Naive thymus-derived CD8-positive, alpha-beta T cell (primary cell): ENCODE data around the gene TNK2. TPM values are rescaled to one million over a fixed set of nuclear protein-coding genes. Genes with fewer than 3 reads are reported as not detected.
A peak's percentile ranks its signal among the peaks of the same experiment; 100 is the strongest.
"Not testable (repeated sequence)": the region's sequence is repeated elsewhere in the genome, so short reads cannot be mapped to it uniquely, and the experiment has no call there.

Source experiments
- ATAC-seq, 2 donors: fragments of 150-1000 bp; cut with Tn5 transposase in 1 of 2; sonication (Bioruptor Pico), chemical (Tn5 transposase) in 1 of 2; 1 replicate in 1 of 2; 2 replicates in 1 of 2; pipeline ENCODE4 v1.10.0; 2021; ENCODE audit warnings: mild to moderate bottlenecking in 2 of 2, moderate library complexity in 2 of 2
- POLR2A ChIA-PET: fragments of 350-600 bp; sonication (Branson Sonifier 250); formaldehyde crosslinking; loops from one replicate; lab custom pipeline; 2021; ENCODE audit warnings: antibody characterized with exemption; lab: Charles Lee
- DNase-seq, 10 donors: peaks; one replicate each; pipeline versions ENCODE4 v3.0.0 to v3.0.0-alpha.2; 2020 to 2022
- H3K27ac Mint-ChIP-seq, 10 donors: one replicate each; pipeline ENCODE4 v1.8.0; 2020 to 2022; ENCODE audit warnings: mild to moderate bottlenecking in 10 of 10, mixed read lengths in 10 of 10, moderate library complexity in 4 of 10, inconsistent platforms in 1 of 10
- H3K27me3 Mint-ChIP-seq, 5 donors: one replicate each; pipeline ENCODE4 v1.8.0; 2021 to 2022; ENCODE audit warnings: mixed read lengths in 5 of 5
- H3K36me3 Mint-ChIP-seq, 3 donors: one replicate each; pipeline ENCODE4 v1.8.0; 2020 to 2022; ENCODE audit warnings: mixed read lengths in 3 of 3, mild to moderate bottlenecking in 2 of 3, inconsistent platforms in 1 of 3
- H3K4me1 Mint-ChIP-seq, 4 donors: one replicate each; pipeline ENCODE4 v1.8.0; 2021 to 2022; ENCODE audit warnings: mixed read lengths in 4 of 4
- H3K4me3 Mint-ChIP-seq, 10 donors: one replicate each; pipeline ENCODE4 v1.8.0; 2020 to 2022; ENCODE audit warnings: mild to moderate bottlenecking in 10 of 10, mixed read lengths in 10 of 10, moderate library complexity in 6 of 10, inconsistent platforms in 1 of 10
- H3K9me3 Mint-ChIP-seq, 9 donors: one replicate each; pipeline ENCODE4 v1.8.0; 2020 to 2022; ENCODE audit warnings: mixed read lengths in 9 of 9, mild to moderate bottlenecking in 3 of 9, inconsistent platforms in 1 of 9, moderate library complexity in 1 of 9
- polyA plus RNA-seq, 3 donors: library from polyadenylated mRNA; unstranded; fragments of 300-500 nt; fragmentation: Illumina TruSeq; gene quantifications; one replicate each; pipeline ENCODE4 v1.2.3, GENCODE V29; 2021
- total RNA-seq, 8 experiments: library from RNA in 2 of 8; stranded (reverse) in 2 of 8; gene quantifications; one replicate each; pipeline ENCODE4 v1.2.3 and lab custom pipeline; 2021 to 2026

The TNK2 gene
- total RNA-seq (100 to 1,000 TPM; 146 to 149 TPM), polyA plus RNA-seq (1 to 10 TPM; 1.3 to 2.5 (median 1.6) TPM), total RNA-seq (lab: John Stamatoyannopoulos, UW) (43.0 to 154 (median 111) reads per million in 6 experiments)

GRCh38 chr3:195907934-195908693 is at the start of gene TNK2:
Gene TNK2, minus strand, starts transcription at chr3:195908551. Its CDS starts 19,963 bp downstream, at chr3:195888588.
- POLR2A ChIA-PET: interaction anchor here (0.6 to 5.6 kb wide), 10 partner anchors 8 to 637 kb away, joined by 3 to 241 read pairs (median 4); partner anchors contain the start of gene PPP1R2
- no peaks in the 10 kb centered on the region for H3K27me3 Mint-ChIP-seq
- peak within 1 kb of the TSS; percentile 84 to 98 (median 96) for H3K4me3 Mint-ChIP-seq
- peak; percentile 30 to 71 (median 50) for DNase-seq
- no peaks in the 10 kb centered on the region for H3K36me3 Mint-ChIP-seq
- ATAC-seq: peak; percentile 1 to 11
- peaks cover 28 to 54% (median 50%) of the 10 kb centered on the region in 4 donors for H3K4me1 Mint-ChIP-seq
- H3K9me3 Mint-ChIP-seq: no peaks in the 10 kb centered on the region
- H3K27ac Mint-ChIP-seq: peak within 1 kb of the TSS; percentile 97 to 100 (median 100)

GRCh38 chr3:195956577-195956976 is 48.2 kb upstream of the TNK2 start:
- no peaks in the 10 kb centered on the region for H3K27me3 Mint-ChIP-seq
- peak overlapping the region in 1 of 10 donors; percentile 17 for H3K27ac Mint-ChIP-seq
- no peaks in the 10 kb centered on the region for H3K9me3 Mint-ChIP-seq
- no peak overlapping the region for H3K4me3 Mint-ChIP-seq
- peaks cover 10 to 18% (median 15%) of the 10 kb centered on the region in 4 donors for H3K4me1 Mint-ChIP-seq
- POLR2A ChIA-PET: no interaction called here
- H3K36me3 Mint-ChIP-seq: peaks cover 0 to 22% (median 0%) of the 10 kb centered on the region in 3 donors
- DNase-seq (no peak), ATAC-seq (no peak)

- Mint-ChIP-seq H3K27ac (peak overlapping the region in 9 of 10 donors; percentile 13 to 81 (median 75)), H3K36me3 (peaks cover 0 to 16% (median 0%) of the 10 kb centered on the region in 3 donors), H3K4me3 (peak overlapping the region; percentile 50 to 86 (median 72)), H3K4me1 (peaks cover 7 to 24% (median 16%) of the 10 kb centered on the region in 4 donors)
- not testable (repeated sequence) for H3K9me3 Mint-ChIP-seq, H3K27me3 Mint-ChIP-seq, DNase-seq, ATAC-seq
- POLR2A ChIA-PET: interaction anchor here (0.7 to 1.2 kb wide), 2 partner anchors 48 to 333 kb away, joined by 5 to 8 read pairs; partner anchors contain the start of gene TNK2
Measured at GRCh38 chr3:195955416-195955841, 47.1 kb upstream of the TNK2 start.

- Mint-ChIP-seq H3K4me1 (peaks cover 9 to 29% (median 19%) of the 10 kb centered on the region in 4 donors), H3K36me3 (peaks cover 0 to 13% (median 0%) of the 10 kb centered on the region in 3 donors), H3K4me3 (peak overlapping the region; percentile 47 to 90 (median 80)), H3K27ac (peak overlapping the region in 8 of 10 donors; percentile 31 to 90 (median 69))
- H3K27me3 Mint-ChIP-seq, H3K9me3 Mint-ChIP-seq: not testable (repeated sequence)
- DNase-seq: peak in 2 of 10 donors; percentile 14 to 26
- POLR2A ChIA-PET: interaction anchor here (0.7 to 1.2 kb wide), 2 partner anchors 47 to 333 kb away, joined by 5 to 8 read pairs; partner anchors contain the start of gene TNK2
- ATAC-seq: peak; percentile 60 to 62
Measured at GRCh38 chr3:195954752-195955119, 46.4 kb upstream of the TNK2 start.

GRCh38 chr3:195954052-195954751 is 45.9 kb upstream of the TNK2 start:
- H3K9me3 Mint-ChIP-seq, H3K27me3 Mint-ChIP-seq, H3K36me3 Mint-ChIP-seq: not testable (repeated sequence)
- POLR2A ChIA-PET: interaction anchor here (1.2 kb wide), 1 partner anchor 46 kb away, joined by 8 read pairs; the partner anchor contains the start of gene TNK2
- peak; percentile 91 to 94 for ATAC-seq
- H3K27ac Mint-ChIP-seq: peak overlapping the region in 7 of 10 donors; percentile 43 to 90 (median 72)
- peak overlapping the region; percentile 47 to 90 (median 80) for H3K4me3 Mint-ChIP-seq
- DNase-seq: peak; percentile 34 to 74 (median 60)
- H3K4me1 Mint-ChIP-seq: peaks cover 9 to 29% (median 19%) of the 10 kb centered on the region in 4 donors

GRCh38 chr3:195952590-195952989 is 44.2 kb upstream of the TNK2 start:
- Mint-ChIP-seq H3K27ac (peak overlapping the region in 2 of 10 donors; percentile 31 to 63), H3K4me3 (peak overlapping the region in 7 of 10 donors; percentile 9 to 75 (median 50))

GRCh38 chr3:195951443-195952177 is 43.3 kb upstream of the TNK2 start:
- DNase-seq, H3K9me3 Mint-ChIP-seq, H3K36me3 Mint-ChIP-seq, ATAC-seq, H3K27me3 Mint-ChIP-seq, POLR2A ChIA-PET: not testable (repeated sequence)
- peaks cover 6 to 26% (median 17%) of the 10 kb centered on the region in 4 donors for H3K4me1 Mint-ChIP-seq
- peak overlapping the region in 3 of 10 donors; percentile 0 to 75 (median 24) for H3K4me3 Mint-ChIP-seq
- peak overlapping the region in 1 of 10 donors; percentile 16 for H3K27ac Mint-ChIP-seq

More at GRCh38 chr3:195952590-195952989, 44.2 kb upstream of the TNK2 start:
- H3K9me3 Mint-ChIP-seq, H3K36me3 Mint-ChIP-seq, DNase-seq, POLR2A ChIA-PET, ATAC-seq, H3K27me3 Mint-ChIP-seq: not testable (repeated sequence)
- peaks cover 6 to 26% (median 17%) of the 10 kb centered on the region in 4 donors for H3K4me1 Mint-ChIP-seq

- Mint-ChIP-seq H3K4me1 (peaks cover 6 to 25% (median 16%) of the 10 kb centered on the region in 4 donors), H3K27ac (peak overlapping the region in 4 of 10 donors; percentile 23 to 52 (median 40)), H3K4me3 (peak overlapping the region in 6 of 10 donors; percentile 15 to 43 (median 20))
- H3K9me3 Mint-ChIP-seq, ATAC-seq, POLR2A ChIA-PET, H3K36me3 Mint-ChIP-seq, H3K27me3 Mint-ChIP-seq: not testable (repeated sequence)
- peak in 3 of 10 donors; percentile 13 to 23 (median 22) for DNase-seq
Measured at GRCh38 chr3:195950731-195951130, 42.4 kb upstream of the TNK2 start.

- ATAC-seq, H3K36me3 Mint-ChIP-seq, H3K9me3 Mint-ChIP-seq, POLR2A ChIA-PET, DNase-seq, H3K27me3 Mint-ChIP-seq: not testable (repeated sequence)
- Mint-ChIP-seq H3K27ac (peak overlapping the region in 3 of 10 donors; percentile 36 to 62 (median 42)), H3K4me1 (peaks cover 6 to 23% (median 14%) of the 10 kb centered on the region in 4 donors), H3K4me3 (peak overlapping the region in 2 of 10 donors; percentile 12 to 16)
Measured at GRCh38 chr3:195950164-195950563, 41.8 kb upstream of the TNK2 start.

- ATAC-seq, H3K4me3 Mint-ChIP-seq, DNase-seq, H3K9me3 Mint-ChIP-seq, POLR2A ChIA-PET, H3K27me3 Mint-ChIP-seq: not testable (repeated sequence)
- Mint-ChIP-seq H3K27ac (peak overlapping the region in 2 of 10 donors; percentile 34 to 51), H3K4me1 (peaks cover 15 to 26% (median 21%) of the 10 kb centered on the region in 4 donors), H3K36me3 (peaks cover 0 to 11% (median 6%) of the 10 kb centered on the region in 3 donors)
Measured at GRCh38 chr3:195946910-195947699, 38.8 kb upstream of the TNK2 start.

- H3K4me1 Mint-ChIP-seq: peaks cover 0 to 19% (median 11%) of the 10 kb centered on the region in 4 donors
- POLR2A ChIA-PET, H3K27me3 Mint-ChIP-seq: not testable (repeated sequence)
Measured at GRCh38 chr3:195941265-195941815, 33.0 kb upstream of the TNK2 start.

More at GRCh38 chr3:195941265-195941815, 33.0 kb upstream of the TNK2 start:
- not testable (repeated sequence) for DNase-seq, H3K4me3 Mint-ChIP-seq, H3K27ac Mint-ChIP-seq, H3K9me3 Mint-ChIP-seq, ATAC-seq
- H3K36me3 Mint-ChIP-seq: peaks cover 0 to 15% (median 8%) of the 10 kb centered on the region in 3 donors
